GM12878 (cell line): Measurements from ENCODE around the gene SSR3. TPM values are rescaled to one million over a fixed set of nuclear protein-coding genes. Genes with fewer than 3 reads are reported as not detected.

Experiments
- ATAC-seq: fragments of 200-7000 bp; cut with Tn5 transposase; 3 replicates; pipeline ENCODE4 v1.9.1; 2020; ENCODE audit warnings: mild to moderate bottlenecking, moderate library complexity
- BruUV-seq: library from RNA; stranded (reverse); fragments of 400-500 nt; replicated peaks from 2 replicates; lab custom pipeline; 2021; lab: Mats Ljungman, UMichigan
- CTCF ChIA-PET: fragments of 300-600 bp; sonication (Branson Sonifier 250); formaldehyde crosslinking; extraction: SDS; loops from one replicate; lab custom pipeline; 2021; ENCODE audit warnings: inconsistent platforms; lab: Yijun Ruan, JAX
- POLR2A ChIA-PET: fragments of 350-600 bp; formaldehyde crosslinking; extraction: SDS; loops from one replicate; lab custom pipeline; 2021; ENCODE audit warnings: inconsistent platforms; lab: Charles Lee
- RAD21 ChIA-PET: fragments of 300-600 bp; sonication (Branson Sonifier 250); formaldehyde crosslinking; loops from one replicate; lab custom pipeline; 2023; ENCODE audit warnings: antibody characterized with exemption; ENCODE audit not compliant: unreplicated experiment; lab: Charles Lee
- SMC1A ChIA-PET: fragments of 300-600 bp; sonication (Branson Sonifier 250); formaldehyde crosslinking; loops from one replicate; lab custom pipeline; 2023; ENCODE audit not compliant: unreplicated experiment, uncharacterized antibody; lab: Charles Lee
- DNase-seq: peaks from one replicate; pipeline ENCODE4 v3.0.0-alpha.2; 2011; ENCODE audit warnings: low read depth, low spot score
- FAIRE-seq: peaks from 3 replicates; lab custom pipeline; 2011; peaks lifted over from hg19 to GRCh38; lab: Jason Lieb, UNC
- H2AFZ ChIP-seq: 2 replicates; pipeline ENCODE4 v1.6.0; 2011; ENCODE audit warnings: low read depth, low read length, control low read depth; ENCODE audit not compliant: control insufficient read depth
- H3K27ac ChIP-seq: 2 replicates; pipeline ENCODE4 v1.5.1; 2011; ENCODE audit warnings: control low read depth; ENCODE audit not compliant: control insufficient read depth, insufficient read depth
- H3K27me3 ChIP-seq, 2 experiments: replicated peaks in 1 of 2; 2 replicates each; pipeline versions ENCODE4 v1.6.0 to v1.6.1; 2011; ENCODE audit warnings: low read length in 1 of 2; ENCODE audit not compliant: control insufficient read depth in 2 of 2, insufficient read depth in 2 of 2
- H3K36me3 ChIP-seq, 2 experiments: 2 replicates each; pipeline ENCODE4 v1.5.1; 2011; ENCODE audit warnings: low read length in 1 of 2; ENCODE audit not compliant: control insufficient read depth in 2 of 2, insufficient read depth in 2 of 2
- H3K4me1 ChIP-seq: 2 replicates; pipeline ENCODE4 v1.6.1; 2011; ENCODE audit warnings: mild to moderate bottlenecking, low read length, moderate library complexity, mixed read lengths; ENCODE audit not compliant: control insufficient read depth, insufficient read depth
- H3K4me2 ChIP-seq: 2 replicates; pipeline ENCODE4 v1.6.0; 2011; ENCODE audit warnings: control low read depth; ENCODE audit not compliant: control insufficient read depth, insufficient read depth
- H3K4me3 ChIP-seq: fragments of 200-600 bp; sonication (generic); 2 replicates; pipeline ENCODE4 v1.5.1; 2016
- H3K79me2 ChIP-seq: 2 replicates; pipeline ENCODE4 v1.6.0; 2011; ENCODE audit warnings: low read length; ENCODE audit not compliant: control insufficient read depth, insufficient read depth
- H3K9ac ChIP-seq: 2 replicates; pipeline ENCODE4 v1.8.0; 2011; ENCODE audit warnings: low read length, control low read depth, mixed read lengths; ENCODE audit not compliant: control insufficient read depth, insufficient read depth
- H3K9me3 ChIP-seq: replicated peaks from 3 replicates; pipeline ENCODE4 v1.5.1; 2011; ENCODE audit warnings: mild to moderate bottlenecking, low read length; ENCODE audit not compliant: control insufficient read depth, insufficient read depth
- H4K20me1 ChIP-seq: 2 replicates; pipeline ENCODE4 v1.6.0; 2011; ENCODE audit not compliant: control insufficient read depth, insufficient read depth
- ATF7 ChIP-seq: fragments of 450-650 bp; IDR thresholded peaks from 2 replicates; pipeline ENCODE4 v1.6.1; 2016; ENCODE audit warnings: low read depth, mild to moderate bottlenecking
- E2F8 ChIP-seq: fragments of 450-650 bp; IDR thresholded peaks from 2 replicates; pipeline ENCODE4 v1.6.1; 2018; ENCODE audit warnings: mild to moderate bottlenecking, low read depth, moderate library complexity; ENCODE audit not compliant: partially characterized antibody
- EED ChIP-seq: sonication (generic); IDR thresholded peaks from 2 replicates; pipeline ENCODE4 v1.6.1; 2016; ENCODE audit warnings: antibody characterized with exemption, low read depth
- HDAC6 ChIP-seq: fragments of 200-600 bp; sonication (generic); IDR thresholded peaks from one replicate; pipeline ENCODE4 v1.8.0; 2017; ENCODE audit warnings: antibody characterized with exemption; ENCODE audit not compliant: unreplicated experiment
- LARP7 ChIP-seq: fragments of 450-650 bp; IDR thresholded peaks from 2 replicates; pipeline ENCODE4 v1.6.1; 2017; ENCODE audit warnings: mild to moderate bottlenecking
- MLLT1 ChIP-seq: fragments of 450-650 bp; IDR thresholded peaks from 2 replicates; pipeline ENCODE4 v1.6.1; 2016; ENCODE audit warnings: mild to moderate bottlenecking
- MTA2 ChIP-seq: fragments of 450-650 bp; IDR thresholded peaks from 2 replicates; pipeline ENCODE4 v1.6.1; 2016; ENCODE audit warnings: low read depth, mild to moderate bottlenecking, moderate library complexity
- MTA3 ChIP-seq: IDR thresholded peaks from 2 replicates; pipeline ENCODE4 v1.6.1; 2012; ENCODE audit warnings: low read length, inconsistent platforms, borderline replicate concordance
- MYC ChIP-seq: IDR thresholded peaks from 2 replicates; pipeline ENCODE4 v1.6.1; 2011; ENCODE audit warnings: mild to moderate bottlenecking, low read length, moderate library complexity, inconsistent platforms; ENCODE audit not compliant: insufficient read depth, insufficient replicate concordance, insufficient read length, severe bottlenecking
- NFIC ChIP-seq: IDR thresholded peaks from 2 replicates; pipeline ENCODE4 v1.6.1; 2012; ENCODE audit warnings: low read depth, mild to moderate bottlenecking, inconsistent platforms, low read length, moderate library complexity
- NFXL1 ChIP-seq: fragments of 450-650 bp; IDR thresholded peaks from 2 replicates; pipeline ENCODE4 v1.6.1; 2017; ENCODE audit warnings: antibody characterized with exemption, mild to moderate bottlenecking, borderline replicate concordance
- NRF1 ChIP-seq: conservative IDR thresholded peaks from 2 replicates; pipeline ENCODE4 v1.6.1; 2011; ENCODE audit warnings: mild to moderate bottlenecking, low read depth, low read length, improper control_type of control experiment
- PKNOX1 ChIP-seq: fragments of 450-650 bp; IDR thresholded peaks from 2 replicates; pipeline ENCODE4 v1.6.1; 2016; ENCODE audit warnings: mild to moderate bottlenecking
- RB1 ChIP-seq: fragments of 450-650 bp; formaldehyde crosslinking; IDR thresholded peaks from 2 replicates; pipeline ENCODE4 v1.6.1; 2017; ENCODE audit warnings: mild to moderate bottlenecking, borderline replicate concordance
- RELA ChIP-seq: fragments of 450-650 bp; IDR thresholded peaks from 2 replicates; pipeline ENCODE4 v1.8.0; 2014; ENCODE audit warnings: borderline replicate concordance; ENCODE audit not compliant: partially characterized antibody
- SPI1 ChIP-seq: IDR thresholded peaks from 2 replicates; pipeline ENCODE4 v1.6.1; 2011; ENCODE audit warnings: low read depth, mild to moderate bottlenecking, low read length, moderate library complexity, borderline replicate concordance; ENCODE audit not compliant: insufficient read depth
- ZNF217 ChIP-seq: fragments of 450-650 bp; IDR thresholded peaks from 2 replicates; pipeline ENCODE4 v1.6.1; 2017; ENCODE audit warnings: antibody characterized with exemption, mild to moderate bottlenecking
- whole genome bisulfite sequencing: methylation state at CpG from one replicate; pipeline ENCODE4 v1.1.6; 2016; ENCODE audit warnings: low lambda C conversion rate; ENCODE audit not compliant: insufficient replicate concordance, insufficient coverage; ENCODE audit errors: missing lambda C conversion rate; 5-methylcytosine and 5-hydroxymethylcytosine counted together
- in situ Hi-C: fragments of 300-500 bp; cut with MboI; formaldehyde crosslinking; loops from 9 replicates; pipeline ENCODE4 v1.14.3; 2018; ENCODE audit warnings: mixed read lengths
- intact Hi-C: fragments of 100-400 bp; cut with micrococcal nuclease; formaldehyde crosslinking; loops from one replicate; pipeline ENCODE4 v1.14.2; 2022; ENCODE audit not compliant: unreplicated experiment
- polyA plus RNA-seq, 11 experiments: library from polyadenylated mRNA; depleted of rRNA in 4 of 11; unstranded in 6 of 11; stranded (reverse) in 5 of 11; fragments of >200 nt; fragmentation: Nextera tagmentation in 4 of 11; fragmentation: Illumina TruSeq in 1 of 11; extraction: Ambion mirVana in 4 of 11; extraction: Trizol in 1 of 11; gene quantifications; 1 replicate in 1 of 11; 2 replicates in 10 of 11; pipeline versions ENCODE4 v1.2.1 to v1.2.3, GENCODE V29; 2011 to 2016; ENCODE audit warnings: inconsistent platforms in 2 of 11, missing spikeins in 2 of 11, low read depth in 1 of 11
- total RNA-seq, 4 experiments: library from RNA; depleted of rRNA in 3 of 4; stranded (reverse); fragments of >200 nt in 3 of 4; fragmentation: Illumina TruSeq in 1 of 4; extraction: Trizol in 1 of 4; gene quantifications; 2 replicates each; pipeline versions ENCODE4 v1.2.1 to v1.2.3, GENCODE V29; 2013 to 2021

Gene SSR3
- total and polyA plus RNA-seq, 10 of the 15 experiments (the other 5 are each of a cell fraction or from before 2014, with no cell fraction given), result 133 to 345 (median 191) TPM

- Histone ChIP-seq H3K79me2 (peaks cover 67% of the 10 kb centered on the region), H3K4me2 (peak overlapping the region; percentile 27; the same call in 1 of the 2 replicates), H3K9me3 (no peaks in the 10 kb centered on the region; the same call in 2 of the 3 replicates), H3K9ac (no peak overlapping the region), H3K36me3 (peaks cover 2 to 62% of the 10 kb centered on the region in 2 experiments), H3K27ac (no peak overlapping the region), H4K20me1 (no peaks in the 10 kb centered on the region), H3K27me3 (no peaks in the 10 kb centered on the region), H3K4me1 (no peaks in the 10 kb centered on the region; the same call in 1 of the 2 replicates), H3K4me3 (no peak overlapping the region), H2AFZ (no peak overlapping the region)
- RAD21 ChIA-PET, result interaction anchor here (1.0 to 1.8 kb wide), 3 partner anchors 117 to 589 kb away, joined by 3 to 7 read pairs (median 4); no protein-coding TSS in a partner anchor
- intact Hi-C loops, result no loop called here
- CTCF ChIA-PET, result interaction anchor here (1.1 to 2.8 kb wide), 15 partner anchors 9 to 589 kb away, joined by 3 to 8 read pairs (median 4); no protein-coding TSS in a partner anchor
- SMC1A ChIA-PET, result interaction anchor here (1.1 to 4.8 kb wide), 7 partner anchors 9 to 538 kb away, joined by 3 to 36 read pairs (median 7); no protein-coding TSS in a partner anchor
- WGBS, result 81% methylated on average over 4 of the region's 4 CpGs
- ATAC-seq (no peak; the same call in 2 of the 3 replicates), DNase-seq (no peak), FAIRE-seq (no peak)
- in situ Hi-C loops, result loop anchor here (5.0 kb wide), 3 partner anchors 119 to 589 kb away; no protein-coding TSS in a partner anchor
- POLR2A ChIA-PET, result interaction anchor here (0.5 to 1.6 kb wide), 7 partner anchors 9 to 545 kb away, joined by 3 to 4 read pairs (median 3); no protein-coding TSS in a partner anchor
- no TSS peak for BruUV-seq
- TF ChIP-seq MYC (no peak), LARP7 (no peak), MLLT1 (no peak), E2F8 (no peak), ATF7 (no peak), ZNF217 (no peak), HDAC6 (no peak), MTA2 (no peak), NFIC (no peak), NRF1 (no peak), EED (no peak), SPI1 (no peak), RB1 (no peak), RELA (no peak), NFXL1 (no peak), MTA3 (no peak), PKNOX1 (no peak)
Measured at GRCh38 chr3:156548041-156548687, 6.8 kb downstream of the SSR3 start.
